SK-N-SH (cell line): ENCODE data around the gene PBX1.

Experiments used
- EP300 ChIP-seq, 2 experiments: IDR thresholded peaks; 2 replicates each; pipeline versions ENCODE4 v1.4.0 to v1.6.1; 2012; ENCODE audit warnings: borderline replicate concordance in 1 of 2, low read depth in 1 of 2, low read length in 1 of 2
- FOXM1 ChIP-seq: IDR thresholded peaks from 2 replicates; pipeline ENCODE4 v1.4.0; 2012; ENCODE audit warnings: low read depth, mild to moderate bottlenecking
- GABPA ChIP-seq: IDR thresholded peaks from 2 replicates; pipeline ENCODE4 v1.4.0; 2012; ENCODE audit warnings: low read depth, mild to moderate bottlenecking
- JUND ChIP-seq: IDR thresholded peaks from 2 replicates; pipeline ENCODE4 v1.4.0; 2012
- NFIC ChIP-seq: IDR thresholded peaks from 2 replicates; pipeline ENCODE4 v1.4.0; 2012; ENCODE audit warnings: borderline replicate concordance
- POLR2AphosphoS5 ChIP-seq: IDR thresholded peaks from 2 replicates; pipeline ENCODE4 v1.6.1; 2012; ENCODE audit warnings: low read depth, low read length
- RCOR1 ChIP-seq: fragments of 150-350 bp; IDR thresholded peaks from 2 replicates; pipeline ENCODE4 v1.6.1; 2017; ENCODE audit warnings: antibody characterized with exemption, low read length
- RXRA ChIP-seq: IDR thresholded peaks from 2 replicates; pipeline ENCODE4 v1.4.0; 2012; ENCODE audit warnings: low read depth, mild to moderate bottlenecking, borderline replicate concordance
- SMC3 ChIP-seq: IDR thresholded peaks from 2 replicates; pipeline ENCODE4 v1.6.1; 2012; ENCODE audit warnings: low read depth, low read length, improper control_type of control experiment
- TAF1 ChIP-seq: IDR thresholded peaks from 2 replicates; pipeline ENCODE4 v1.6.1; 2012; ENCODE audit warnings: low read depth, mild to moderate bottlenecking, low read length, moderate library complexity, borderline replicate concordance
- TEAD4 ChIP-seq: IDR thresholded peaks from 2 replicates; pipeline ENCODE4 v1.4.0; 2012; ENCODE audit warnings: mild to moderate bottlenecking, borderline replicate concordance; ENCODE audit not compliant: insufficient read depth
- TF ChIP-seq, protein P1 (sequence below): fragments of 200-600 bp; sonication (generic); IDR thresholded peaks from 2 replicates; pipeline ENCODE4 v1.6.1; 2017; ENCODE audit warnings: antibody characterized with exemption, mild to moderate bottlenecking, moderate library complexity
- TF ChIP-seq, protein P2 (sequence below): IDR thresholded peaks from 2 replicates; pipeline ENCODE4 v1.4.0; 2012; ENCODE audit warnings: low read depth

DNA sequence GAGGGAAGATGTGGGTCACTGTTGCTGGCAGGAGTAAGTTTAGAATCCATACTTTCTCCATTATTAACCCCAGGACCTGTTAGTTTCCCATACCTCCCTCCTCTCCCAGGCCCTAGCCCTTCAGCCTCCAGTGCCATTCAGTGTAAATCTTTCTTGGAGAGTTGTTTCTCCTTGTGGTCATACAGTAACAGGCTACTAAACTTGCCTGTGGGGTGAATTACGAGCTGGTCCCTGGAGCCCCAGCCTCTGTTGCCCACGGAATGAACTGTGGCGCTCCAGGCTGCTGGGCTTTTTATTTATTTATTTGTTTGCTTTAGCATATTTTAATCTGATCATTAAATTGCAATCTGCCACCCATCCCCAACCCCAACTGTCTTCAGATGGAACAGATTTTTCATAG, 305.2 kb downstream of the PBX1 start:
- TF ChIP-seq RCOR1 (no peak), GABPA (no peak), POLR2AphosphoS5 (no peak), FOXM1 (no peak), EP300 (IDR thresholded peaks at IDR 0.05; ENCODE audit: borderline replicate concordance in 1 of 2, low read depth in 1 of 2, low read length in 1 of 2) (no peak), RXRA (no peak), TAF1 (no peak), JUND (no peak), SMC3 (no peak), TEAD4 (no peak), NFIC (no peak)
- TF ChIP-seq, protein P1, sequence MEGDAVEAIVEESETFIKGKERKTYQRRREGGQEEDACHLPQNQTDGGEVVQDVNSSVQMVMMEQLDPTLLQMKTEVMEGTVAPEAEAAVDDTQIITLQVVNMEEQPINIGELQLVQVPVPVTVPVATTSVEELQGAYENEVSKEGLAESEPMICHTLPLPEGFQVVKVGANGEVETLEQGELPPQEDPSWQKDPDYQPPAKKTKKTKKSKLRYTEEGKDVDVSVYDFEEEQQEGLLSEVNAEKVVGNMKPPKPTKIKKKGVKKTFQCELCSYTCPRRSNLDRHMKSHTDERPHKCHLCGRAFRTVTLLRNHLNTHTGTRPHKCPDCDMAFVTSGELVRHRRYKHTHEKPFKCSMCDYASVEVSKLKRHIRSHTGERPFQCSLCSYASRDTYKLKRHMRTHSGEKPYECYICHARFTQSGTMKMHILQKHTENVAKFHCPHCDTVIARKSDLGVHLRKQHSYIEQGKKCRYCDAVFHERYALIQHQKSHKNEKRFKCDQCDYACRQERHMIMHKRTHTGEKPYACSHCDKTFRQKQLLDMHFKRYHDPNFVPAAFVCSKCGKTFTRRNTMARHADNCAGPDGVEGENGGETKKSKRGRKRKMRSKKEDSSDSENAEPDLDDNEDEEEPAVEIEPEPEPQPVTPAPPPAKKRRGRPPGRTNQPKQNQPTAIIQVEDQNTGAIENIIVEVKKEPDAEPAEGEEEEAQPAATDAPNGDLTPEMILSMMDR: no peak
- TF ChIP-seq, protein P2, sequence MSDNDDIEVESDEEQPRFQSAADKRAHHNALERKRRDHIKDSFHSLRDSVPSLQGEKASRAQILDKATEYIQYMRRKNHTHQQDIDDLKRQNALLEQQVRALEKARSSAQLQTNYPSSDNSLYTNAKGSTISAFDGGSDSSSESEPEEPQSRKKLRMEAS: no peak
